CD4-positive, alpha-beta T cell treated with Interleukin-21 for 1 hour (primary cell): Measurements from ENCODE around the gene TNFRSF21.

Experiments used
- DNase-seq: peaks from one replicate; pipeline ENCODE4 v3.0.0-alpha.2; 2020

Gene TNFRSF21

DNA sequence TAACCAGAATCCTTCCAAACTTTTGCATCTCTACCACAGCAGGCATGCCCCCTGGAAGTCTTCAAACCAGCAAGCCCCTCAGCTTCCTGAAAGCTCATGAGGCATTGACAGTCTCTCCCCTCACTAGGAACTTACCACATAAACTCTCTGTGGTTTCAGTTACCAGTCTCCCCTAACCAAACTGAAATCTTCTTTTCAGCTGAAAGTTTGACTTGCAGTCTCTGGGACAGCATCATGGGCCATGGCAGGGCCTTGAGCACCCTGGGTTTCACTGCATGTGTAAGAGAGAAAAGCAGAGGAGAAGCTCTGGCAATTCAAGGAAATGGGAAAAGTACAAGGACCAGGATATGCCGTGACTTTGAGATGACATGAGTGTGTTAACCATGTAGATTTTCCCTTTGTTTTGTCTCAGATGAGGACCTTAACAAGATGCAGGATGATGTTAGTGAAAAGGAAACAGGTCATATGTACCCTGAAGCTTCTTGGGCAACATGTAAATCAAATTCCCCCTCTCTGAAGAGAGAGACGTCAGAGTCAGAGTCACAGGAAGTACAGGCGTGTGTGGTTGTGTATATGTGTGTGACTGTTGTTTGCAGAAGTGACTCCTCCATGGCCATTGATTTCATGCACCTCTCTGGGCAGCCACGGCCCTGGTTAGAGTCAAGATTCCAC is 106.3 kb downstream of the TNFRSF21 start:
- DNase-seq: no peak

DNA sequence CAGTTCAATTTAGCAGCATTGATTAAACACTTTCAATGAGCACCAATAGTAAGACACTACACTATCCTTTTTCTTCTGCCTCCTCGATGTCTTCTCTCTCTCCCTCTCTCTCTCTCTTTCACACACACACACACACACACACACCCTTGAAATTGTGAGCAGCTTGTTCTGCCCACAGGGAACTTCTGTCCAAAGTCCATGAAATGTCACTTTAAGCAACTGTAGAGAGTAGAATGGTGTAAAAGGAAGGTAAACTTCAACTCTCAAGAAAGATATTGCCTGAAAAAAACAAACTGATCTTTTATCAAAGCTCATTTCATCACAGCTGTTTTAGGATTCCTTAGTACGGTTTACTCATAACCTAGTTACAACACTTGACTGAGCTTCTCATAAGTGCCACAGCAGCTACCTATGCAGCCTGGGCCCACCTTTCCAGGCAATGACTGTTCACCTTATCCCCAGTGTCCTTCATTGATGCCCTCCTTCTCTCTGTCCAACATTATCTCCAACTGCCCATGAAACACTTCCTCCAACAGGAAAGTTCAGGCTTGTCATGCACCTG is 107.0 kb downstream of the TNFRSF21 start:
- no peak for DNase-seq

DNA sequence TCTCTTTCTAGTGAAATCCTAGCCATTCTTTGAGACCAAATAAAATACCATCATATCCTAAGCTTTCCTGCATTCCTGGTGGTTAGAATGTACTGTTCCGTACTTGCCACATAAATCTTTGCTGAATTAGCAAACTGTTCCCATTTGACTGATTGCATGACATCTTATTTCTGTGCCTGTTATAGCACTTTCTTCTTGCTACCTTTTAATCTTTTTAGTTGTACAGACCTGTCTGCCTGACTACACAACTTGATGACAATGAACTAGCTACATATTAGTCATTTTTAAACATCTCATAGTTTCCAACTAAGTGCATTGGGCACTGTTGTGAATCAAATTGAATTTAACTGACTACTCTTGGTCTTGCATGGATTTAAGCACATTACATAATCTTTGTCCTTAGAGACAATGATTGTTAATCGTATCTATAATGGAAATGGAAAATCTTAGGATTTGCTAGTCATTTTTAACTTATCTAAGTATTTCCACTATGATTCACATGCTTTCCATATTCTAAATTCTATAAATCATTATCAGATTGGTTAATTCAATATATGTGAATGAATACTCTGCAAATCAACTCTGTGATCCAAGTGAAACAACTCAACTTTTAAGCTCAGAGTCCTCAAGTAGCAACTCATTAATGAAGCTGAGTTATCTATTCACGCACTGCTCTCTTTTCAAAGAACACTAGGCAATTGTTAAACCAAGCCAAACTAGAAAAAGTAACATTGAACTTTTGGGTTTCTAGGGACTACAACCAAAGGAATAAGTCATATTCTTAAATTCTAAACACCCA is 109.0 kb downstream of the TNFRSF21 start:
- no peak for DNase-seq

DNA sequence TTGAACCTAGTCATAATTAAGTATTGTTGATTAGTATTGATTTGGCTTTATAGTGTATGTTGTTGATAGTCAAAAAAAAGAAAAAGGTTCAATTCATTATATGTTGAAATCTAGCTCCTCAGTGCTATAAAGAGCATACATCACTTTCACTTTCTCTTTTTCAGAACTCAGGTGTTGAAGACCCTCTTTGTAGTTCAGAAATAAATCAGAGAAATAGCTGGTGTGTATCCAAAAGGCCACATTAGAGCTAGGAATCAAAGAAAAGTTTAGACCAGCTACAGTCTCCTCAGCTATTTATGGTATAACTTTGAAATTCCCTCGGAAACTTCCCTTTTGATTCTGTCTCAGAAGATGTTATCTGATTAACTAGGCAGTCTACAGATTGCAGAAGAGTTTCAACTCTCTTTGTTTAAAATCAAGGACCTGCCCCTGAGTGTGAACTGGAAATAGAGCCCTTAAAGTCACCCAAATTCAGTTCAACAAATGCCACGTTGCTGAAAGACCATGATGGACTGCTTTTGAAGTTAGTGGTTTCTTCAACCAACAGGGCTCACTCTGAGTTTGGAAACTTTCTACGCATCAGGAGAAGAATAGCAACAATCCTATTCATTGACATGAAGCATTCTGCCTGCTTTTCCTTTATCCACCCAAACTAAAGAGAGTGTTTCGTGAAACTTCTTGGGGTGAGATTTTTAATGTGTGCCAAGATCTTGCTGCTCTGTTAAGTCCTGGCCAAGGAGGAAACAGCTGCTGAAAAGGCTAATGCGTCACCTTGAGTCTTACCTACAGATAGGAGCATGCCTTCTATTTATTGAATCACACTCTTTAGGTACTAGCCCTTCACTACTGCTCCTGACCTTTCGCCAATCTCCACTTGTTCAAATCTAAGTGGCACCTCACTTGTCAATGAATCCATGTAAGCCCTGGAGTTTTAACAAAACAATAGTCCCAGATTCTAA is 111.7 kb downstream of the TNFRSF21 start:
- no peak for DNase-seq

DNA sequence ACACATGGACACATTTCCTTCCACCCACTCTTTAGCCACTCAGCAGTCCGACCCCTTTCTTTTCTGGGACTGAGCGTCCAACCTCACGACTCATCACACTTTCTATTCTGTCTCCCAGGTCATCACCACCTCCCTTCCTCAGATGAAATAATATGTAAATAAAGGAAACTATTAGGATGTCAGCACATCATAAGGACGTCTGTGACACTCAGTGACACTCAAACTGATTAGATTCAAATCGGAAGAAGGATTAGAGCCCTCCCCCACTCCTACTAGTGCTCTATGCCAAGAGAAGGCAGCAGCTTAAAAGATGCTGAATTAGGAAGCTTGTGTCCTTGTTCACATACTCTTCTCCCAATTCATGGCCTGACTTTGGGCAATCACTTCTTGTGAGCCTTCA is 113.6 kb downstream of the TNFRSF21 start:
- no peak for DNase-seq

DNA sequence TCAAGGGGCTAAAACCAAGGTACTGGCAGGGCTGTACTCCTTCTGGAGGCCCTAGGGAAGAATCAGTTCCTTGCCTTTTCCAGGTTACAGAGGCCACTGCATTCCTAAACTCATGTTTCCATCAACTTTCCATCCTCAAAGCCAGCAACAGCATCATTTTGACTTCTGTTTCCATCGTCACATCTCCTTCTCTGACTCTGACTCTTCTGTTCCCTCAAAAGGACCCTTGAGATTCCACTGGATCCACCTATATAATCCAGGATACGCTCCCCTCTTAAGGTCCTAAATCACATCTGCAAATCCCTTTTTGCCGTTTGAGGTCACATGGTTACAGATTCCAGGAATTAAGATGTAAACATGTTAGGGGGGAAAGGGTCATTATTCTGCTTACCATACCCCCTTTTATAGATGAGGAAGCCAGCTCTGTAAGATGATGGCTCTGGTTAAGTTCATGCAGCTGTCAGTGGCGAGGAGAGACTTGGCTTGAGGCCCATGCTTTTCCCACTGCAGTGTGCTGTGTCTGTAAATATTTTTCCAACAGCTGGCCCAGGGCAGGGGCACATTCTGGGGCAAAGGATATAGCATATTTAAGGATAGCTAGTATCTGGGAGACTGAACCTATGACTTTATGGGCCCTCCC is 114.6 kb downstream of the TNFRSF21 start:
- DNase-seq: no peak

DNA sequence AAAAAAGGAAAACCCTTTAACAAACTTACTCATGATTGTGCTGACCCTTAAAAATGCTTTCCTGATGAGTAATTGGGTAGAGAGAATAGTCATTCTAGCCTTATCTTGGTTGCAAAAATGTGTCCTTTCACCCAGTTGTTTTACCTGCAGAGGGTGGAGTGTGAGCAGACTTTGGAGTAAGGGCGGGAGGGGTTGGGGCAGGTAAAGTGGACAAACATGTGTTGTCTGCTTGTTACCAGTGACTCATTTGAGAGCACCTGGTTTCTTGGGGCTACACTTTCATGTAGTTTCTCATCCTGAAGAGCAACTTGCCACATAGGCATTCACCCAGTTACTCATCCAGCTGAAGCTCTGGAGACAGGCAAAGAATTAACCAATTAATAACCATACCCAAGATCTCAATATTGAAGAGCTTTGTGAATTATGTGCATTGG is 121.1 kb downstream of the TNFRSF21 start:
- DNase-seq: no peak

DNA sequence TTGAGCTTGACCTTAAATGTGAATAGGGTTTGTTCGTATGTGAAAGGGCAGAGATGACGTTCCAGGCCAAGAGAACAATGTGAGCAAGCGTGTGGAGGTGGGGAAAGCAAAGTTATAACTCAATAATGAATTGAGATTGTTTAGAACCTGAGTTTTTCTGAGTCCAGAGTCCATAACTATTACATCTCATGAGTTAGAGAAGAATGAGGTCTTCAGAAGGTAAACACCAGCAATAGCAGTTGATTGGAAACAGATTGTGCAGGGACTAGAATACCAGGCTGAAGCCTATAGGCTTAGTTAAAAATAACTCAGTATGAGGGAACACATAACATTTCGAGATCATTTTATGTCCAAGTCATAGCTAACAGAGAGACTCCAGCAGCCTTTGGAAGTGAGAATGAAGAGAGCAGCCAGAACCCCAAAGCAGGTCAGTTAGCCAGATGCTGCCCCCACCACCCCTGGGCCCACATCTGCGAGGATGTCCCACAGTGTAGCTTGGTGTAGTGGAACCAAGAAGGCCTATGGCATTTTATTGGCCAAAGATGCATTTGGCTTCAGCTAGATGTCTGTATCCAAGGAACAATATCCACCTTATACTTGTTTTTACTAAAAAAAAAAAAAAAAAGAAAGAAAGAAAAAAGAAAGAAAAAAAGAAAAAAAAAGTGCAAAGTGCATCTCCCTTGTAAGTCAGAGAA is 121.7 kb downstream of the TNFRSF21 start:
- no peak for DNase-seq

DNA sequence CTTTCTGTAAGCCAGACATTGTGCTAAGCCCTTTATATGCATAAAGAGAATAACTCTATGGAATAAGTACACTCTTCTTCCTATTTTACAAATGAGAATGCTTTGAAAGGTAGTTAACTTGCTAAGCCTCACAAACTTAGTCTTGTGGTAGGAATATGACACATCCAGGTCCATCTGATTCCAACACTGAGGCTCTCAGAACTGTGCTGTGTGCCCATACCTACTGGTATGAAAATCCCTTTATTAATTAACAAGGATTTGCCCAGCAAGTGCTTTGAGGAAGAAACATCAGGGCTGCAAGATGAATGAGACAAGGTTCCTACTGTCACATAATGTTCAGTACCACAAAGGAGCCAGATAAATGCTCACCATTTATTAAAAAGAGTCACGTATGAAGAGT is 122.6 kb downstream of the TNFRSF21 start:
- DNase-seq: no peak

DNA sequence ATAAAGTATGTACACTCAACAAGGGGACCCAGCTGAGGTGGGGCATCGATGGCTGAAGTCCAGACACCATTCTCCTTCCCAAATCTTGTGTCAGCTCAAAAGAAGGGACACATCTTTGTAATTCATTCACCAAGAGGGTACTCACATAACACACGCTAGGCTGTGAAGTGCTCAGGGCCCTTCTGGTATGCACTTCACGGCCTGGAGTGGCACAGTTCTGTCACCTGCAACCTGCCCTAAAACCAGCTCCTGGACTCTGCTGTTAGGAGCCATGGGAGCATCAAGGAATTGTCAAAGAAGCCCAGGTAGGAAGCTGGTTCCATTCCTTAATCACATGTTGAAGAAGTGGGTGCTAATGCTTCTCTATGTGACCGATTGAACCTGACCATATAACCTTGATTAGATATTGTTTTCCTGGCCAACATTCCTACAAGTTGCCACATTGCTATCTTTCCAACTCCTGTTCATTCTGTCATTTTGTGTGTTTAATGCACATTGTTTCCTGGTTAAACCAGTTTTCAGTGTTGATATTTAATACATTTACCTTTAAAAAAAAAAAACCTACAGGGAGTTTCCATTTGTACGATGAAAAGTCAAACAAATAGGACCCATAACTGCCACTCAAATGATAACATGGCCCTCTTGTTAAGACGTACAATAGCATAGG is 127.3 kb downstream of the TNFRSF21 start:
- DNase-seq: no peak

DNA sequence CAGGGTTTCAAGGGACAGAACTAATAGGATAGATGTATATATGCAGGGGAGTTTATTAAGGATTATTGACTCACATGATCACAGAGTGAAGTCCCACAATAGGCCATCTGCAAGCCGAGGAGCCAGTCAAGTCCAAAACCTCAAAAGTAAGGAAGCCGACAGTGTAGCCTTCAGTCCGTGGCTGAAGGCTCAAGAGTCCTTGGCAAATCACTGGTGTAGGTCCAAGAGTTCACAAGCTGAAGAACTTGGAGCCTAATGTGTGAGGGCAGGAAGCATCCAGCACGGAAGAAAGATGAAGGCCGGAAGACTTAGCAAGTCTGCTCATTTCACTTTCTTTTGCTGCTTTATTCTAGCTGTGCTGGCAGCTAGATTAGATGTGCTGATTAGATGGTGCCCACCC is 128.0 kb downstream of the TNFRSF21 start:
- no peak for DNase-seq
